ENCODE measurements around the gene NSMCE1.
A peak's percentile ranks its signal among the peaks of the same experiment; 100 is the strongest.

The NSMCE1 gene

GRCh38 chr16:27199736-27200135 is 68.8 kb downstream of the NSMCE1 start:
- peak overlapping the region; percentile 87 for H3K4me2 ChIP-seq
- H3K27me3 ChIP-seq (ENCODE audit: insufficient read depth, low read depth) = no peaks in the 10 kb centered on the region
- no peak for TF ChIP-seq CTCF (conservative IDR thresholded peaks at IDR 0.05; ENCODE audit: low read depth, low read length)
- no peaks in the 10 kb centered on the region for H3K36me3 ChIP-seq (ENCODE audit: insufficient read depth)
- H3K4me3 ChIP-seq (IDR thresholded peaks at IDR 0.05; ENCODE audit: insufficient read depth, low read depth, low read length) = no peak overlapping the region
- no peaks in the 10 kb centered on the region for H4K20me1 ChIP-seq (ENCODE audit: insufficient read depth)
- H3K9ac ChIP-seq = peak overlapping the region; percentile 84; the same call in 1 of the 2 replicates
- H2AFZ ChIP-seq (ENCODE audit: low read depth) = no peak overlapping the region
- H3K4me1 ChIP-seq (ENCODE audit: low read depth, poor library complexity, severe bottlenecking) = peaks cover 69% of the 10 kb centered on the region
- H3K79me2 ChIP-seq (ENCODE audit: insufficient read depth, low read depth) = peaks cover 12% of the 10 kb centered on the region
- peak overlapping the region; percentile 100 for H3K27ac ChIP-seq

- Histone ChIP-seq H3K4me3 (IDR thresholded peaks at IDR 0.05; ENCODE audit: insufficient read depth, low read depth, low read length) (no peak overlapping the region), H4K20me1 (ENCODE audit: insufficient read depth) (no peaks in the 10 kb centered on the region), H2AFZ (ENCODE audit: low read depth) (peak overlapping the region; percentile 29; the same call in 1 of the 2 replicates), H3K4me2 (peak overlapping the region; percentile 87), H3K27ac (peak overlapping the region; percentile 100), H3K36me3 (ENCODE audit: insufficient read depth) (no peaks in the 10 kb centered on the region), H3K79me2 (ENCODE audit: insufficient read depth, low read depth) (peaks cover 8% of the 10 kb centered on the region; the same call in 1 of the 2 replicates), H3K9ac (peak overlapping the region; percentile 84), H3K4me1 (ENCODE audit: low read depth, poor library complexity, severe bottlenecking) (peaks cover 64% of the 10 kb centered on the region), H3K27me3 (ENCODE audit: insufficient read depth, low read depth) (no peaks in the 10 kb centered on the region)
- TF ChIP-seq CTCF (conservative IDR thresholded peaks at IDR 0.05; ENCODE audit: low read depth, low read length) = no peak
Measured at GRCh38 chr16:27199235-27199586, 69.4 kb downstream of the NSMCE1 start.

- no peak for TF ChIP-seq CTCF (conservative IDR thresholded peaks at IDR 0.05; ENCODE audit: low read depth, low read length)
- peak overlapping the region; percentile 84 for H3K9ac ChIP-seq
- H3K4me2 ChIP-seq = peak overlapping the region; percentile 87
- no peak overlapping the region for H3K4me3 ChIP-seq (IDR thresholded peaks at IDR 0.05; ENCODE audit: insufficient read depth, low read depth, low read length)
- H3K4me1 ChIP-seq (ENCODE audit: low read depth, poor library complexity, severe bottlenecking) = peaks cover 64% of the 10 kb centered on the region
- no peaks in the 10 kb centered on the region for H4K20me1 ChIP-seq (ENCODE audit: insufficient read depth)
- no peaks in the 10 kb centered on the region for H3K36me3 ChIP-seq (ENCODE audit: insufficient read depth)
- H3K27ac ChIP-seq = peak overlapping the region; percentile 100
- H2AFZ ChIP-seq (ENCODE audit: low read depth) = peak overlapping the region; percentile 29; the same call in 1 of the 2 replicates
- H3K79me2 ChIP-seq (ENCODE audit: insufficient read depth, low read depth) = peaks cover 4% of the 10 kb centered on the region; the same call in 1 of the 2 replicates
- H3K27me3 ChIP-seq (ENCODE audit: insufficient read depth, low read depth) = no peaks in the 10 kb centered on the region
Measured at GRCh38 chr16:27198451-27199234, 69.9 kb downstream of the NSMCE1 start.

- H4K20me1 ChIP-seq (ENCODE audit: insufficient read depth) = no peaks in the 10 kb centered on the region
- H2AFZ ChIP-seq (ENCODE audit: low read depth) = no peak overlapping the region; the same call in 1 of the 2 replicates
- H3K9ac ChIP-seq = no peak overlapping the region
- no peak overlapping the region for H3K4me3 ChIP-seq (IDR thresholded peaks at IDR 0.05; ENCODE audit: insufficient read depth, low read depth, low read length)
- H3K4me2 ChIP-seq = no peak overlapping the region; the same call in 1 of the 2 replicates
- no peak for TF ChIP-seq CTCF (conservative IDR thresholded peaks at IDR 0.05; ENCODE audit: low read depth, low read length)
- H3K4me1 ChIP-seq (ENCODE audit: low read depth, poor library complexity, severe bottlenecking) = peaks cover 52% of the 10 kb centered on the region
- H3K27me3 ChIP-seq (ENCODE audit: insufficient read depth, low read depth) = no peaks in the 10 kb centered on the region
- no peak overlapping the region; the same call in 1 of the 2 replicates for H3K27ac ChIP-seq
- no peaks in the 10 kb centered on the region for H3K79me2 ChIP-seq (ENCODE audit: insufficient read depth, low read depth)
- no peaks in the 10 kb centered on the region for H3K36me3 ChIP-seq (ENCODE audit: insufficient read depth)
Measured at GRCh38 chr16:27197004-27197403, 71.6 kb downstream of the NSMCE1 start.

All from KMS-11 (cell line).